Epithelial cell of proximal tubule (primary cell): ENCODE data around the gene SPRYD4. TPM values are rescaled to one million over a fixed set of nuclear protein-coding genes. Genes with fewer than 3 reads are reported as not detected.

Source experiments
- DNase-seq: peaks from one replicate; pipeline ENCODE4 v3.0.0-alpha.2; 2011; ENCODE audit warnings: low read depth
- H3K4me3 ChIP-seq: 2 replicates; pipeline ENCODE4 v1.5.1; 2011; ENCODE audit warnings: low read depth, mild to moderate bottlenecking, low read length
- total RNA-seq: library from RNA; depleted of rRNA; stranded (reverse); fragments of >200 nt; gene quantifications from 2 replicates; pipeline ENCODE4 v1.2.3, GENCODE V29; 2015
- TF ChIP-seq, protein P1 (sequence below): conservative IDR thresholded peaks from 2 replicates; pipeline ENCODE4 v1.5.1; 2012; ENCODE audit warnings: low read depth, mild to moderate bottlenecking, low read length

Gene SPRYD4
- total RNA-seq, 1 donor from 2014 or later, result 1.6 TPM

DNA sequence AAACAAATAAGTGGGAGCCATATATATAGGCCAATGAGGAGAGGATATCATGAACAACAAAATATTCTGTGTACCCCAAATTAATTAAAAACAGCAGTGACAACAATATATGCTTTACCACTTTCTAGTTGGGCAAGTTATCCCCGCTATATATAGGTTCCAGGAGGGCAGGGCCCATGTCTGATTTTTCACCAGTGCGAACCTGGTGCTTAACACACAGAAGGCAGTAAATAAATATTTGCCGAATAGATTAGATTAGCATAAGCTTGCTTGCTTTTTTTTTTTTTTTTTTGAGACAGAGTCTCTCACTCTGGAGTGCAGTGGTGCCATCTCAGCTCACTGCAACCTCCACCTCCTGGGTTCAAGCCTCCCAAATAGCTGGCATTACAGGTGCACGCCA lies 10.6 kb upstream of the SPRYD4 start:
- TF ChIP-seq, protein P1, sequence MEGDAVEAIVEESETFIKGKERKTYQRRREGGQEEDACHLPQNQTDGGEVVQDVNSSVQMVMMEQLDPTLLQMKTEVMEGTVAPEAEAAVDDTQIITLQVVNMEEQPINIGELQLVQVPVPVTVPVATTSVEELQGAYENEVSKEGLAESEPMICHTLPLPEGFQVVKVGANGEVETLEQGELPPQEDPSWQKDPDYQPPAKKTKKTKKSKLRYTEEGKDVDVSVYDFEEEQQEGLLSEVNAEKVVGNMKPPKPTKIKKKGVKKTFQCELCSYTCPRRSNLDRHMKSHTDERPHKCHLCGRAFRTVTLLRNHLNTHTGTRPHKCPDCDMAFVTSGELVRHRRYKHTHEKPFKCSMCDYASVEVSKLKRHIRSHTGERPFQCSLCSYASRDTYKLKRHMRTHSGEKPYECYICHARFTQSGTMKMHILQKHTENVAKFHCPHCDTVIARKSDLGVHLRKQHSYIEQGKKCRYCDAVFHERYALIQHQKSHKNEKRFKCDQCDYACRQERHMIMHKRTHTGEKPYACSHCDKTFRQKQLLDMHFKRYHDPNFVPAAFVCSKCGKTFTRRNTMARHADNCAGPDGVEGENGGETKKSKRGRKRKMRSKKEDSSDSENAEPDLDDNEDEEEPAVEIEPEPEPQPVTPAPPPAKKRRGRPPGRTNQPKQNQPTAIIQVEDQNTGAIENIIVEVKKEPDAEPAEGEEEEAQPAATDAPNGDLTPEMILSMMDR, result no peak
- no peak for DNase-seq
- H3K4me3 ChIP-seq, result no peak overlapping the region

DNA sequence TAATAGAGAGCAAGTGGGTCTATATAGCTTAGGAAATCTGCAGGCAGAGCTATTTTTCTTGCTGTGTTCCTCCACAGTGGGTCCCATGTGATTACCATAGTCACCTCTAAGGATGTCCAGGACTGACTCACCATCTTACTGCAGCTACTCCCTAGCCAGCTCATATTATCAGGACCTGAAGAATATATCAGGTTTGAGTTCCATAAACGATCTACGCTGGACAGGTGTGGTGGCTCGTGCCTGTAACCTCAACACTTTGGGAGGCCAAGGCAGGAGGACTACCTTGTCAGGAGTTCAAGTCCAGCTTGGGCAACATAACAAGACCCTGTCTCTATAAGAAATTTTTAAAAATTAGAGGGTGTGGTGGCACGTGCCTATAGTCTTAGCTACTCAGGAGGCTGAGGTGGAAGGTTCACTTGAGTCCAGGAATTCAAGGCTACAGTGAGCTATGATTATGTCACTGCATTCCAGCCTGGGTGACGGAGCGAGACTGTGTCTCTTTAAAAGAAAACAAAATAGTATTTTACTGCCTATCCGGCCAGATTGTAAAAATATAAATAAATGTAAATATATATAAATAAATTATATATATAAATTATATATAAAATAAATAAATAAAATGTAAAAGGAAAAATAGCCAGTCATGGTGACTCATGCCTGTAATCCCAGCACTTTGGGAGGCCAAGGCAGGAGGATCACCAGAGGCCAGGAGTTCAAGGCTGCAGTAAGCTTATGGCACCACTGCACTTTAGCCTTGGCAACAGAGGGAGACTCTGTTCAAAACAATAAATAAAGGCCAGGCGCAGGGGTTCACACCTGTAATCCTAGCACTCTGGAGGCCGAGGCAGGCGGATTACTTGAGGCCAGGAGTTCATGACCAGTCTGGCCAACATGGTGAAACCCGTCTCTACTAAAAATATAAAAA lies 6.9 kb upstream of the SPRYD4 start:
- TF ChIP-seq, protein P1, result no peak
- peak; percentile 59 for DNase-seq
- no peak overlapping the region for H3K4me3 ChIP-seq

DNA sequence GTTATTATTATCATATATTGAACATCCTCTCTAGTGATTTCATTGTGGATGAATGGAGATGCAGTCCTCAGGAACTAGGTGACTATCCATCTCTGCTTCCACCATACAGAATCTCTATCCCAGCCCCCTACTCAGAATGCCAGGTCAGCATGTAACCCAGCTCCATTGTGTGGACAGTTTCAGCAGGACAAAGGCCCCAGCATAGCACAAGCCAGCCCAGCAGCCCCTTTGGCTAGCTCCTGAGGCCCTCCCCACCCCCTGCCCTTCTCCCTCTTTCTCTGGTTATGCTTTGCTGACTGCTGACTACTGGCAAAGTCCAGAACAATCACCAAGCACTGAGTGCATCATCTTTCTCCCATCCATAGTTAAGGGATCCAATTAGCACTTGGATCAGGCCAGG lies 5.8 kb upstream of the SPRYD4 start:
- no peak overlapping the region for H3K4me3 ChIP-seq
- no peak for DNase-seq
- TF ChIP-seq, protein P1, result no peak

DNA sequence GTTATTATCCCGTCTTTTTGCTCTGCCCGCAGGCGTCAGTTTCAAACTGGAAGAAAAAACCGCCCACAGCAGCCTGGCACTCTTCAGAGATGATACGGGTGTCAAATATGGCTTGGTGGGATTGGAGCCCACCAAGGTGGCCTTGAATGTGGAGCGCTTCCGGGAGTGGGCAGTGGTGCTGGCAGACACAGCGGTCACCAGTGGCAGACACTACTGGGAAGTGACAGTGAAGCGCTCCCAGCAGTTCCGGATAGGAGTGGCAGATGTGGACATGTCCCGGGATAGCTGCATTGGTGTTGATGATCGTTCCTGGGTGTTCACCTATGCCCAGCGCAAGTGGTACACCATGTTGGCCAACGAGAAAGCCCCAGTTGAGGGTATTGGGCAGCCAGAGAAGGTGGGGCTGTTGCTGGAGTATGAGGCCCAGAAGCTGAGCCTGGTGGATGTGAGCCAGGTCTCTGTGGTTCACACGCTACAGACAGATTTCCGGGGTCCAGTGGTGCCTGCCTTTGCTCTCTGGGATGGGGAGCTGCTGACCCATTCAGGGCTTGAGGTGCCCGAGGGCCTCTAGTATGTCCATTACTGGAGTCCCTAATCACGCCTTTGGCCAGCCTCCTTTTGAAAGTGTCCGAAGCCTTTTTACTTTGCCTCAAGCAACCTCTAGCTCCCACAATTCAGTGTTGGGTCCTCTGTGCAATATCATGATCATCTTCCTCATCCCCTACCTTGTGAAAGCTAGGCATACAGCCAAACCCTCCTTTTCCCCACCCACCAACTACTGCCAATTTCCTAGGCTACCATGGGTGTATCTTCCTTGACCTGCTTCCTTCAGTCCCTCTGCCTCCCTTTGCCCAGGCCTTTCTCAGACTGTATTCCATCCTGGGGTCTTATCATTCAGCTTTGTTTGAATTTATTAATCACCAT lies 891 bp downstream of the SPRYD4 start:
- peak overlapping the region; percentile 100 for H3K4me3 ChIP-seq
- DNase-seq, result no peak
- TF ChIP-seq, protein P1, result no peak

DNA sequence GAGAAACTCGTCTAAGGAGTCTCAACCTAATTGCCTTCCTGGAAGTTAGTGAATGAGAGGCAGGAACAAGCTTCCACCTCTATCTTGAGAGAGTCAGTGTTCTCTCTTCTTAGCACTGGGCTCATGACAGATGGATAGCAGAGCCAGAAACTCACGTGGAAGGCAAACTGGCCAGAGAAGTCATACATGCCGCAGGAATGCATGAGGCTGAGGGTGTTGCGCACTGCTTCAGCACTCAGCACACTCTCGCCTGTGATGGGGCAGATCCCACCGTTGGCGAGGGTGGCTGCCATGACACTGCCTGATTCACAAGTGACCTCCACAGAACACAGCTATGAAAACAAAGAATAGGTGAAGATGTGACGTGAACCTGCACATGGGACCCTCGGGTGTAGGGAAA lies 6.0 kb downstream of the SPRYD4 start:
- TF ChIP-seq, protein P1, result no peak
- DNase-seq, result no peak
- no peak overlapping the region for H3K4me3 ChIP-seq

DNA sequence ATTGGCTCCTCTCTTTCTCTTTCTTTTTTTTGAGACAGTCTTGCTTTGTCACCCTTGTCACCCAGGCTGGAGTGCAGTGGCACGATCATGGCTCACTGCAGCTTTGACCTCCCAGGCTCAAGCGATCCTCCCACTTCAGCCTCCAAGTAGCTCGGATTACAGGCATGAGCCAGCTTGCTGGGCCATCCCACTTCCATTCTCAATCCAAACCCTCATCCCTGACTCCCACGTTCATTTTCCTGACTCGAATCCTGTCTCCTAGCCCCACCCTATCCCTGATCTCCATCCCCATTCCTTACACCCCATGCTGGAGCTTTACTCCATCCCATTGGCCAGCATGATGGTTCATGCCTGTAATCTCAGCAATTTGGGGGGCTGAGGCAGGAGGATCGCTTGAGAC lies 7.8 kb downstream of the SPRYD4 start:
- TF ChIP-seq, protein P1, result no peak
- no peak overlapping the region for H3K4me3 ChIP-seq
- DNase-seq, result no peak
